Naive thymus-derived CD4-positive, alpha-beta T cell (primary cell): Measurements from ENCODE around the gene MAP2K5. TPM values are rescaled to one million over a fixed set of nuclear protein-coding genes. Genes with fewer than 3 reads are reported as not detected.

ENCODE experiments used
- ATAC-seq: fragments of 150-1000 bp; cut with Tn5 transposase; 2 replicates; pipeline ENCODE4 v1.10.0; 2021; ENCODE audit warnings: mild to moderate bottlenecking, moderate library complexity
- CTCF ChIA-PET: fragments of 350-600 bp; sonication (Branson Sonifier 250); formaldehyde crosslinking; loops from one replicate; lab custom pipeline; 2021; ENCODE audit warnings: antibody characterized with exemption; lab: Charles Lee
- POLR2A ChIA-PET: fragments of 350-600 bp; sonication (Branson Sonifier 250); formaldehyde crosslinking; loops from one replicate; lab custom pipeline; 2021; ENCODE audit warnings: antibody characterized with exemption, inconsistent platforms; lab: Charles Lee
- DNase-seq, 9 donors: peaks; one replicate each; pipeline versions ENCODE4 v3.0.0 to v3.0.0-alpha.2; 2020 to 2022; ENCODE audit warnings: mixed read lengths in 1 of 9
- H3K27ac ChIP-seq: one replicate; pipeline ENCODE4 v1.7.0; 2013; ENCODE audit warnings: mild to moderate bottlenecking, low read depth, low read length, moderate library complexity
- H3K27me3 ChIP-seq, 2 donors: one replicate each; pipeline ENCODE4 v1.7.0; 2013; ENCODE audit warnings: low read length in 2 of 2, mild to moderate bottlenecking in 2 of 2, moderate library complexity in 2 of 2; ENCODE audit not compliant: control insufficient read depth in 2 of 2, insufficient read depth in 2 of 2
- H3K36me3 ChIP-seq, 3 experiments: 1 replicate in 2 of 3; 2 replicates in 1 of 3; pipeline ENCODE4 v1.7.0; 2013; ENCODE audit warnings: low read length in 3 of 3, mild to moderate bottlenecking in 3 of 3, moderate library complexity in 1 of 3; ENCODE audit not compliant: insufficient read depth in 3 of 3, control insufficient read depth in 2 of 3
- H3K4me1 ChIP-seq, 2 donors: one replicate each; pipeline ENCODE4 v1.7.0; 2013; ENCODE audit warnings: low read length in 2 of 2, mild to moderate bottlenecking in 2 of 2, moderate library complexity in 1 of 2; ENCODE audit not compliant: control insufficient read depth in 2 of 2, insufficient read depth in 2 of 2
- H3K4me3 ChIP-seq: 2 replicates; pipeline ENCODE4 v1.7.0; 2013; ENCODE audit warnings: mild to moderate bottlenecking, low read length
- H3K9me3 ChIP-seq, 3 experiments: 1 replicate in 2 of 3; 2 replicates in 1 of 3; pipeline ENCODE4 v1.7.0; 2013; ENCODE audit warnings: low read length in 3 of 3; ENCODE audit not compliant: control insufficient read depth in 2 of 3
- H3K27ac Mint-ChIP-seq, 9 donors: one replicate each; pipeline ENCODE4 v1.8.0; 2020 to 2022; ENCODE audit warnings: mixed read lengths in 9 of 9, mild to moderate bottlenecking in 8 of 9, moderate library complexity in 5 of 9, inconsistent platforms in 2 of 9
- H3K27me3 Mint-ChIP-seq, 5 donors: one replicate each; pipeline ENCODE4 v1.8.0; 2021 to 2022; ENCODE audit warnings: mixed read lengths in 5 of 5, mild to moderate bottlenecking in 1 of 5
- H3K36me3 Mint-ChIP-seq, 5 donors: one replicate each; pipeline ENCODE4 v1.8.0; 2020 to 2022; ENCODE audit warnings: mixed read lengths in 5 of 5, mild to moderate bottlenecking in 3 of 5, inconsistent platforms in 1 of 5
- H3K4me1 Mint-ChIP-seq, 7 donors: one replicate each; pipeline ENCODE4 v1.8.0; 2020 to 2022; ENCODE audit warnings: mixed read lengths in 7 of 7, mild to moderate bottlenecking in 3 of 7, inconsistent platforms in 1 of 7
- H3K4me3 Mint-ChIP-seq, 10 donors: one replicate each; pipeline ENCODE4 v1.8.0; 2020 to 2022; ENCODE audit warnings: mild to moderate bottlenecking in 10 of 10, mixed read lengths in 10 of 10, moderate library complexity in 6 of 10, inconsistent platforms in 2 of 10
- H3K9me3 Mint-ChIP-seq, 11 donors: one replicate each; pipeline ENCODE4 v1.8.0; 2020 to 2022; ENCODE audit warnings: mixed read lengths in 11 of 11, mild to moderate bottlenecking in 4 of 11, inconsistent platforms in 1 of 11, moderate library complexity in 1 of 11
- intact Hi-C, 2 donors: fragments of 100-400 bp; cut with micrococcal nuclease; formaldehyde crosslinking; loops; one replicate each; pipeline ENCODE4 v1.15.1; 2023
- polyA plus RNA-seq, 2 donors: library from polyadenylated mRNA; unstranded; fragments of 300-500 nt; fragmentation: Illumina TruSeq; gene quantifications; one replicate each; pipeline ENCODE4 v1.2.3, GENCODE V29; 2021
- total RNA-seq, 6 experiments: library from RNA in 5 of 6; stranded (reverse) in 5 of 6; gene quantifications; 1 replicate in 5 of 6; 2 replicates in 1 of 6; pipeline ENCODE4 v1.2.3 and lab custom pipeline; 2021 to 2026

Gene MAP2K5
- total and polyA plus RNA-seq, 7 experiments from 2014 or later, result 22.7 to 43.4 (median 33.9) TPM

DNA sequence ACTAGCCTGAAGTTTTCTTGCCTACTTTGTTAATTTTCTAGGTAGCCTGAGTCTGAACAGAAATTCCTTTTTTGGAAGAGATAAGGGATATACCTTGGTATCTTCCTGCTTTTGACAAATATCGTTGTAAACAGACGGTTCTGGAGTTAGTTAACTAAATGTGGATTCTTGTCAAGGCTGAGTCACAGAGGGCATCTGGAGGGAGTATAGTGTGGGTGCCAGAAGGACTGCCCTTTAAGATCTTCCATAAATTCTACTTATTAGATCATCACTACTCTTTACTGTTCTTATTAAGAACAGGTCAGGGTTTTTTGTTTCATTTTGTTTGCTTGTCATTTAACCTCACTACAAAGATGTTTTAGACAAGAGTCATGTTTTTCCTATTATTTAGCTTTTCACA is 157.5 kb downstream of the MAP2K5 start:
- peaks cover 0 to 3% (median 0%) of the 10 kb centered on the region in 11 donors for H3K9me3 Mint-ChIP-seq
- H3K9me3 ChIP-seq, result no peaks in the 10 kb centered on the region
- intact Hi-C loops, result no loop called here
- no peaks in the 10 kb centered on the region for H3K4me1 ChIP-seq
- peaks cover 9 to 51% (median 45%) of the 10 kb centered on the region in 5 donors for H3K36me3 Mint-ChIP-seq
- peaks cover 0 to 4% (median 1%) of the 10 kb centered on the region in 7 donors for H3K4me1 Mint-ChIP-seq
- no peak for DNase-seq
- no peaks in the 10 kb centered on the region for H3K27me3 Mint-ChIP-seq
- no peak overlapping the region for H3K4me3 Mint-ChIP-seq
- H3K27ac Mint-ChIP-seq, result no peak overlapping the region
- ChIA-PET POLR2A (no interaction called here), CTCF (interaction anchor here (0.5 kb wide), 1 partner anchor 9 kb away, joined by 3 read pairs; no protein-coding TSS in a partner anchor)
- no peak overlapping the region for H3K4me3 ChIP-seq
- H3K27me3 ChIP-seq, result no peaks in the 10 kb centered on the region
- no peak for ATAC-seq
- H3K36me3 ChIP-seq, result no peaks in the 10 kb centered on the region
- no peak overlapping the region for H3K27ac ChIP-seq

DNA sequence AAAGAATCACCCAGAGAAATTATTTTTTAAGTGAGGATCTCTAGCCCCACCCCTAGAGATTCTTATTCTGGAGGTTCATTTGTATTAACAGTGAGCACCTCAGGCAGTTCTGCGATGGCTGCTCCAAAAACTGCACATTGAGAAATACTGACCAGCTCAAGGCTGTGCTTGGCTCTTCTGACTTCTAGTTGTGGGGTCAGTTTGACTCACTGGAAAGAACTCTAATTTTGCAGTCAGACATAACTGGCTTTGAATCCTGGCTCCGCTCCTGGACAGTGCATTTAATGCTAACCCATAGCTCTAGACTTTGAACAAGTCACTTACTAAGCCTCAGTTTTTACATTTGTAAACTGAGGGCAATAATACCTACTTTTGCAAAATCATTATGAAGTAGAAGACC is 159.2 kb downstream of the MAP2K5 start:
- Mint-ChIP-seq H3K4me1 (peaks cover 0 to 17% (median 10%) of the 10 kb centered on the region in 7 donors), H3K36me3 (peaks cover 12 to 64% (median 51%) of the 10 kb centered on the region in 5 donors), H3K27ac (no peak overlapping the region), H3K4me3 (no peak overlapping the region), H3K27me3 (no peaks in the 10 kb centered on the region), H3K9me3 (peaks cover 0 to 3% (median 0%) of the 10 kb centered on the region in 11 donors)
- no peaks in the 10 kb centered on the region for H3K36me3 ChIP-seq
- no peak overlapping the region for H3K4me3 ChIP-seq
- ChIA-PET CTCF (no interaction called here), POLR2A (no interaction called here)
- intact Hi-C loops, result no loop called here
- H3K4me1 ChIP-seq, result no peaks in the 10 kb centered on the region
- ATAC-seq (no peak), DNase-seq (no peak)
- no peak overlapping the region for H3K27ac ChIP-seq
- H3K9me3 ChIP-seq, result no peaks in the 10 kb centered on the region
- H3K27me3 ChIP-seq, result no peaks in the 10 kb centered on the region

DNA sequence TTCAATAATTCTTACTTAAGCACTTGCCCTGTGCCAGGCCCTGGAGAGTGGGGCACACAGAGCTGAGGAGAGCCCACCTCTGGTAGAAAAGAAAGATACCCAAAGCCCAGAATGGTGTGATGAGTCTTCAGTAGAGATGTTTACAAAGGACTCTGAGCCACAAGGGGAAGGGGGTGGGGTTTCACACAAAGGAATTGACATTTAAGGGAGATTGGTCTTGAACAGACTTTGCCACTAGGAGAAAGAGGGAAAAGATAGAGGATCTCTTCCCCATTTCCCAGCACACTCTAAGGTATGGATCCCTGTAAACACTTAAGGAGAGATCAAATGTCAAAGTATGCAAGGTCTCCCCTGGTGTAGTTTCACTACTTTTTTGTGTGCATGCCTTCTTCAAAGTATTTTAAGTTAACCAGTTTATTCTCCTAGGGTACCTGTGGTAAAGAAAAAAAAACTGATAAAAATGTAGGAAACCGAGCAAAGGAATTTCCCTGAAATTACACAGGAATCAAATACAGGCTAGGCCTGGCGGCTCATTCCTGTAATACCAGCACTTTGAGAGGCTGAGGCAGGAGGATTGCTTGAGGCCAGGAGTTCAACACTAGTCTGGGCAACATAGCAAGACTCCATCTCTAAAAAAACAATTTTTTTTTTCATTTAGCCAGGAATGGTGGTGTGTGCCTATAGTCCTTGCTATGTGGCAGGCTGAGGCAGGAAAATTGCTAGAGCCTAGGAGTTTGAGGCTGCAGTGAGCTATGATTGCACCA is 165.2 kb downstream of the MAP2K5 start:
- H3K27ac Mint-ChIP-seq, result peak overlapping the region in 1 of 9 donors; percentile 28
- ATAC-seq (no peak), DNase-seq (no peak)
- H3K4me1 ChIP-seq, result peaks cover 0 to 6% of the 10 kb centered on the region in 2 donors
- ChIA-PET POLR2A (no interaction called here), CTCF (interaction anchor here (0.6 kb wide), 1 partner anchor 115 kb away, joined by 4 read pairs; no protein-coding TSS in a partner anchor)
- no peaks in the 10 kb centered on the region for H3K9me3 Mint-ChIP-seq
- no peak overlapping the region for H3K27ac ChIP-seq
- H3K4me1 Mint-ChIP-seq, result peaks cover 4 to 28% (median 21%) of the 10 kb centered on the region in 7 donors
- H3K36me3 Mint-ChIP-seq, result peaks cover 5 to 54% (median 36%) of the 10 kb centered on the region in 5 donors
- H3K4me3 Mint-ChIP-seq, result no peak overlapping the region
- H3K4me3 ChIP-seq, result no peak overlapping the region
- H3K27me3 ChIP-seq, result no peaks in the 10 kb centered on the region
- no peaks in the 10 kb centered on the region for H3K27me3 Mint-ChIP-seq
- H3K9me3 ChIP-seq, result no peaks in the 10 kb centered on the region
- H3K36me3 ChIP-seq, result no peaks in the 10 kb centered on the region
- intact Hi-C loops, result no loop called here

DNA sequence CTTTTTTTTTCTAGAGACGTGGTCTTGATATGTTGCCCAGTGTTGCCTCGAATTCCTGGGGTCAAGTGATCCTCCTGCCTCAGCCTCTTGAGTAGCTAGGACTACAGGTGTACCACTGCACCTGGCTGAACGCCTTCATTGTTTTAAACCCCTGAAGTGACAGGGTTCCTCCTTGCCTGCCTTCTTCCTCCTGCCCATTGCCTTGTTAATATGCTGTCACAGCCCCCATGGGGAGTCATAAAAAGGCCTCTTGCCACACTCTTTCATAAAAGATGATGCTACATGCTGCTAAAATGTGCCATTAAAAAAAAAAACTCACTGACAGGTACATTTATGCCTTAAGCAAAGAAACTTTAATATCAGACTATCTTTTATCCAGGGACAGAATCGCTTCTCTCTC is 166.0 kb downstream of the MAP2K5 start:
- DNase-seq (no peak), ATAC-seq (no peak)
- peaks cover 4 to 28% (median 21%) of the 10 kb centered on the region in 7 donors for H3K4me1 Mint-ChIP-seq
- no peaks in the 10 kb centered on the region for H3K27me3 Mint-ChIP-seq
- H3K4me1 ChIP-seq, result peaks cover 0 to 6% of the 10 kb centered on the region in 2 donors
- H3K4me3 Mint-ChIP-seq, result no peak overlapping the region
- intact Hi-C loops, result no loop called here
- no peak overlapping the region for H3K27ac ChIP-seq
- H3K4me3 ChIP-seq, result no peak overlapping the region
- H3K9me3 Mint-ChIP-seq, result no peaks in the 10 kb centered on the region
- CTCF ChIA-PET, result interaction anchor here (0.6 kb wide), 1 partner anchor 116 kb away, joined by 4 read pairs; no protein-coding TSS in a partner anchor
- no peaks in the 10 kb centered on the region for H3K9me3 ChIP-seq
- H3K27me3 ChIP-seq, result no peaks in the 10 kb centered on the region
- no peaks in the 10 kb centered on the region for H3K36me3 ChIP-seq
- POLR2A ChIA-PET, result no interaction called here
- peaks cover 5 to 50% (median 31%) of the 10 kb centered on the region in 5 donors for H3K36me3 Mint-ChIP-seq
- H3K27ac Mint-ChIP-seq, result peak overlapping the region in 1 of 9 donors; percentile 22

DNA sequence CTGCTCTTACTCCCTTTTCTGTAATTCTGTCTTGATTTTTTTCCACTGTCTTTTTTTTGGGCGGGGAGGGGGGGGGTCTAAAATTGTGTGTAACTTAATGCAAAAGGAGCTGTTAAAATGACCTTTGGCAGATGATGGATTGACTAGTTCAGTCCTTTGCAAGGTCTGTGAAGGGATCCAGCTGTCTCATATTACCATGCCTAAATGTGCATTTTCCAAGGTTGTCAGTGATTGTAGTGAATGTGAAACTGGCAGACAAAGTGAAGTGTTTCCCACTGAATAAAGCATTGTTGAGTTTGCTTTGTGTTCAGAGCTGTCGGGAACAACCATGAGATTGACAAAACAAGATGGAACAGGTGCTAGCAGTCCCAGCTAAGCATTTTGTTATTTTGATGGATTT is 172.7 kb downstream of the MAP2K5 start:
- no peak overlapping the region for H3K4me3 Mint-ChIP-seq
- Histone ChIP-seq H3K4me1 (no peaks in the 10 kb centered on the region), H3K9me3 (no peaks in the 10 kb centered on the region), H3K36me3 (no peaks in the 10 kb centered on the region), H3K27ac (no peak overlapping the region), H3K4me3 (no peak overlapping the region), H3K27me3 (no peaks in the 10 kb centered on the region)
- CTCF ChIA-PET, result no interaction called here
- no peak overlapping the region for H3K27ac Mint-ChIP-seq
- H3K9me3 Mint-ChIP-seq, result no peaks in the 10 kb centered on the region
- no peaks in the 10 kb centered on the region for H3K27me3 Mint-ChIP-seq
- intact Hi-C loops, result no loop called here
- ATAC-seq (no peak), DNase-seq (no peak)
- POLR2A ChIA-PET, result no interaction called here
- peaks cover 0 to 13% (median 6%) of the 10 kb centered on the region in 7 donors for H3K4me1 Mint-ChIP-seq
- H3K36me3 Mint-ChIP-seq, result peaks cover 0 to 46% (median 25%) of the 10 kb centered on the region in 5 donors

DNA sequence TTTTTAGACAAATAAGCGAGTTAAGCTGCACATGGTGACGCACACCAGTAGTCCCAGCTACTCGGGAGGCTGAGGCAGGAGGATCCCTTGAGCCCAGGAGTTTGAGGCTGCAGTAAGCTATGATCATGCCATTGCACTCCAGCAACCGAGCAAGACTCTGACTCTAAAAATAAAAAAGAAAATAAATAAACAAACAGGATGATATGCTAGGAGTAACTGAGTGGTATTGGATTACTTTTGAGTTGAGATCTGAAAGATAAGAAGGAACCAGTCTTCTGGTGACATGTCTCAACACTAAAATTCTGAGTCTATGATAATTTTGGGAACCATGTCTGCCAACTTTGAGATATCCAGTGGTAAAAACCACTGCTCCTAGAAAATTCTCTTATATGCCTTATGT is 173.7 kb downstream of the MAP2K5 start:
- Mint-ChIP-seq H3K4me1 (peaks cover 0 to 19% (median 6%) of the 10 kb centered on the region in 7 donors), H3K36me3 (peaks cover 0 to 40% (median 19%) of the 10 kb centered on the region in 5 donors), H3K27me3 (no peaks in the 10 kb centered on the region), H3K4me3 (no peak overlapping the region), H3K27ac (no peak overlapping the region), H3K9me3 (no peaks in the 10 kb centered on the region)
- no peak overlapping the region for H3K27ac ChIP-seq
- no peaks in the 10 kb centered on the region for H3K36me3 ChIP-seq
- H3K9me3 ChIP-seq, result no peaks in the 10 kb centered on the region
- H3K27me3 ChIP-seq, result no peaks in the 10 kb centered on the region
- POLR2A ChIA-PET, result interaction anchor here (0.6 kb wide), 1 partner anchor 284 kb away, joined by 3 read pairs; no protein-coding TSS in a partner anchor
- CTCF ChIA-PET, result no interaction called here
- intact Hi-C loops, result no loop called here
- ATAC-seq (no peak), DNase-seq (no peak)
- no peaks in the 10 kb centered on the region for H3K4me1 ChIP-seq
- no peak overlapping the region for H3K4me3 ChIP-seq
